HG03469 (cell line): Measurements from ENCODE around the gene A4GALT.
"Not testable (repeated sequence)": the region's sequence is repeated elsewhere in the genome, so short reads cannot be mapped to it uniquely, and the experiment has no call there.

ENCODE experiments used
- ATAC-seq: cut with Tn5 transposase; IDR thresholded peaks from one replicate; pipeline ENCODE4 v1.9.1; 2021; ENCODE audit warnings: mild to moderate bottlenecking, moderate library complexity, moderate number of reproducible peaks; ENCODE audit not compliant: unreplicated experiment

The A4GALT gene

DNA sequence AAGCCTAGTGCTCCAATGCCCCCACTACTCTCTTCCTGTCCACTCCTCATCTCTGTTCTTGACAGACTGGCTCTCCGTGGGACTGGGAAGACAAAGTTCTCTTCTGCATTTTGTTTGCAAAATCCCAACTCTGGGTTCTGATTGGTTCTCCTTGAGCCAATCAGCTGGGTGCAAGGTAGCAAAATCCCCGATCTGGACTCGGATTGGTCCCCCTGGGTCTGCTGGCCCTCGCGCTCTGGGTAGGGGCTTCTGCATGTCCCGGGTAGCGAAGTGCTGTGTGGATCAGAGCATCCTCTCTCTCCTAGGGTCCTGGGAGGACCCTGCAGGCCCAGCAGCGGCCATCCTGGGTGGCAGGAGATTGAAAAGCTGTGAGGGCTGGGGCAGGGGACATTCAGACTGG lies 22.3 kb upstream of the A4GALT start:
- no peak for ATAC-seq

GRCh38 chr22:42740320-42740719 lies 19.6 kb upstream of the A4GALT start:
- ATAC-seq, result not testable (repeated sequence)

DNA sequence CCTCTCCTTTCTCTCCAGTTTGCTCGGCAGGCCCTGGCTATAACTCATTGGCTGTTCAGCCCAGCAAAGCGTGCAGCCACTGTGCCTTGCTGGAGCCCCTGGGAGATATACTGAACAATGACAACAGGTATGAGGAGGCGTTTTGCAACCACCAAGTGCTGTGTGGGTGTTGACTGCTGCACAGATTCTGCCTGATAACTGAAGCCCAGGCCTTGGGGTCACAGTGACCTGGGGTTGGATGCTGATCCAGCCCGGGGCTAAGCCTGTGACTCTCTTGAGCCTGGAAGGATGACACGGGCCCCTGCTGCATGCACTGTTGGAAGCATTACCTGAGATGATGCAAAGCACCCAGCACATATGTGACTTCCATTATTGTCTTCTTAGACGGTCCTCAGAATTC lies 13.7 kb upstream of the A4GALT start:
- ATAC-seq, result no peak

DNA sequence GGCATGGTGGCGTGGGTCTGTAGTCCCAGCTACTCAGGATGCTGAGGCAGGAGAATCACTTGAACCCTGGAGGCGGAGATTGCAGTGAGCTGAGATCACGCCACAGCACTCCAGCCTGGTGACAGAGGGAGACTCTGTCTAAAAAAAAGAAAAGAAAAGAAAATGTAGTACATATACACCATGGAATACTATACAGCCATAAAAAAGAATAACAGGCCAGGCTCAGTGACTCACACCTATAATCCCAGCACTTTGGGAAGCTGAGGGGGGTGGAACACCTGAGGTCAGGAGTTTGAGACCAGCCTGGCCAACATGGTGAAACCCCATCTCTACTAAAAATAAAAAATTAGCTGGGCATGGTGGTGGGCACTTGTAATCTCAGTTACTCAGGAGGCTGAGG lies 12.7 kb upstream of the A4GALT start:
- ATAC-seq, result not testable (repeated sequence)

- no peak for ATAC-seq
Measured at GRCh38 chr22:42732081-42732480, 11.4 kb upstream of the A4GALT start.

DNA sequence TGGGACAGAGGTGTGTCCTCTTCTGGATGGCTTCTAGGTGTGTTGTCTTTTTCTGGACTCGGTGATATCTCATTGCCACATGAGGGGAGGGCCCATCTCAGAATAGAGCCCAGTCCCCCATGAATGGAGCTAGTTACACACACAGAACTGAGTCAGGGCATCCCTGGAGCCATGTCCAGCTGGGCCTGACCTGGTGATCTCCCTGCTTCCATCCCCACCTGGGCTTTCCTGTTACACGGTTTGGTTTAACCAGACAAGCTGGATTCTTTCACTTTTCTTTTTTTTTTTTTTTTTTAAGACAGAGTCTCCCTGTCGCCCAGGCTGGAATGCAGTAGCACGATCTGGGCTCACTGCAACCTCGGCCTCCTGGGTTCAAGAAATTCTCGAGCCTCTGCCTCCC lies 6.1 kb upstream of the A4GALT start:
- ATAC-seq, result no peak

DNA sequence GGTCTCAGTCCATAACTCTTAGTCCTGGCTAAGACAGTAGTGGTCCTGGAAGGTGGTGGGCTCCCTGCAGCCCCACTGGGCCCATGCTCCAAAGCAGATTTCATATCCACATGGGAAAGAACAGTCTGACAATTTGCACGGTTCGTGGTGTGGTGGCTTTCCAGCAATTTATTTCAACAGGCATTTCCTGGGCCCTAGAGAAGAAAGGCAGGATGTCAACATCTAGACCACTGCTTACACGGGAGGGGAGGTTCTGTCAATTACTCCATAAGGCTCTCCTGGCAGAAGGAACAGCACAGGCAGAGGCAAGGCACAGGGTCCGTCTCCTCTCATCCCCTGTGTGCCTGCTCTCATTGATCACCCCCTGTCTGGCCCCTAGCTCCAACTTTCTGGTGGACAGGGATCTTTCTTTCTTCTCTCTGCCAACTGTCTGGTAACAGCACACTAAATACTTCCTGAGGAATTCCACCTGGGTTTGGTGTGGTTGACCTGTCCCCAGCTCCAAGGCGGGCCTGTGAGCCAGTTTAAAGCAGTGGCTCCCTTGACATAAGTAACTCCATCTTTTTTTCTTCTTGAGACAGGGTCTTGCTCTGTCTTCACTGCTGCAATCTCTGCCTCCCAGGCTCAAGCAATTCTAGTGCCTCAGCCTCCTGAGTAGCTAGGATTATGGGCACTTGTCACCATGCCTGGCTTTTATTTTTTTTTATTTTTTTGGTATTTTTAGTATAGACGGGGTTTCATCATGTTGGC lies 5.1 kb upstream of the A4GALT start:
- ATAC-seq, result no peak

DNA sequence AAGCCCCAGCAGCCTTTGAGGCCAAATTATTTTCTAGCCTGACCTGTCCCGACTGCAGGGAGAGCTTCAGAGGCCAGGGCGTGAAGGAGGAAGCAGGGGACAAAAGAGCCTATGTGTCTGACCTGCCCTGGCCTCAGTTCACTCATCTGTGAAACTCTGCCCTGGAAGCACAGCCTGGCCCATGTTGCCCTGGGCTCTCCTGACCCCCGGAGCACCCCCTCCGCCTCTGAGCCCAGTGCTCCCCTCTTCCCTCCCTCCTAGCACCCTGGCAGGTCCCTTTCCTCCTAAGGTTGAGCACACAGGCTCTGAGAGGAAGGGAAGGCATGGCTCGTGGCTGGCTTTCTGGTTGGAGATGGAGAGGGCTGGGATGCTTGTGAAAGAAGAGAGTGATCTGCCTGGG lies 3.4 kb upstream of the A4GALT start:
- no peak for ATAC-seq

- ATAC-seq, result no peak
Measured at GRCh38 chr22:42721045-42721434, 370 bp upstream of the A4GALT start.

- no peak for ATAC-seq
Measured at GRCh38 chr22:42719656-42720262, 911 bp downstream of the A4GALT start.

DNA sequence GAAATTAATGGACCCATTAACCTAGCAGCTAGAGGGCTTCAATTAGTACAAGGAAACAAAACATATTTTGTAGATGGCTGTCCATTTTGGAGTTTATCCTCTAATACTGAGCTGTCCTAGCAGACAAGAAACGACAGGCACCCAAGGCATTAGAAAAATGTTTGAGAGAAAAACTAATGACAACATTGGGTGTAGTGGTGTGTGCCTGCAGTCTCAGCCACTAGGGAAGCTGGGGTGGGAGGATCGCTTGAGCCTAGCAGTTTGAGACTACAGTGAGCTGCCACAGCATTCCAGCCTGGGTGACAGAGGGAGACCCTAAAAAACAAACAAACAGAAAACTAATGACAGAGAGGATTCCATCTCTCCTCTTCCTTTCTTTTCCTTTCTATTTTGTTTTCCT lies 1.5 kb downstream of the A4GALT start:
- ATAC-seq, result no peak

DNA sequence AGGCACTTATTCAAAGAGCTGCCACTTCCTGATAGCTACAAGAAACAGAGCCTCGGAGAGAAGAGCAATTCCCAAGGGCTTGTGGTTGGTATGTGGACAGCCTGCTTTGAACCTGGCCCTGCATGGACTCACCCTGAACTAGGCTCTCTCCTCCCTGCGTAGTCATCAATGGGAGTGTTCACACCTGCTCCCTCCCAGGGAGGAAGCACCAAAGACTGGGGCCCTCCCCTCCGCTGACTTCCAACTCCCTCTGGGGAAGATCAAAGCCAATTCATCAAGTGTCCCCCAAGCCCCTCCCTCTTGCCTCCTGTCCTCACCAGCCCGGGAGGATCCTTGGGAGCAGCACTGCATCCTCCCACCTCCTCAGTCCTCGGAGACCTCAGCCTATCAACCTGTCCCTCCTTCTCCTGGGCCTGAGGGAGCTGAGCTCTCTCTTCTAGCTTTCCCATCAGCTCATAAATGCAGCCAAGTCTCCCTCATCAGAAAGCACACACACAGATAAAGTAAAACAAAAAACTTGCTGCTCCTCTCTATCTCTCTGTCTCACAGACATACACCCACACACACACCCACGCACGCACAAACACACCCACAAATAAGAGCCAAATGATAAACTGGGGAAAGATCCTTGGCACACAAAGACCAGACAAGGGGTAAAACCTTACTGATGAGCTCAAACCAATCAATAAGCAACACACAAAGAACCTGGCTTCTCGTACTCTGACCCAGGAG lies 3.3 kb downstream of the A4GALT start:
- no peak for ATAC-seq

GRCh38 chr22:42716649-42717127 lies 4.0 kb downstream of the A4GALT start:
- peak; percentile 48 for ATAC-seq

DNA sequence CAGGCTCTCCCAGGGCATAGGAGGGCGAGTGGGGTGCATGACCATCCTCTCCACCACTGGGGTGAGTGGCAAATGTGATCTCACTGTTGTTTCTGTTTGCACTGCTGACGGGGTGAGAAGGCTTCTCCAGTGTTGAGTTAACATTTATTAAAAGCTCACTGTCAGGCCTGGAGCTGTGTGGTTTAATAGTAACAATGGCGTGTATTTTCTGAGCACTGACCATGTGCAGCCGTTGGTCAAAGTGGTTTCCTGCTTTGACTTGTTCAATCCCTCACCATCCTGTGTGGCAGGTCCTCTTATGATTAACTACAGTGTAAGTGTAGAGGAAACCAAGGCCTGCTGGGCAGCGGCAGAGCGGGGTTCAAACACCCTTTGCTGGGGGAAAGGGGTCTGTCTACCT lies 4.4 kb downstream of the A4GALT start:
- ATAC-seq, result no peak

GRCh38 chr22:42714768-42715390 lies 5.8 kb downstream of the A4GALT start:
- ATAC-seq, result no peak

DNA sequence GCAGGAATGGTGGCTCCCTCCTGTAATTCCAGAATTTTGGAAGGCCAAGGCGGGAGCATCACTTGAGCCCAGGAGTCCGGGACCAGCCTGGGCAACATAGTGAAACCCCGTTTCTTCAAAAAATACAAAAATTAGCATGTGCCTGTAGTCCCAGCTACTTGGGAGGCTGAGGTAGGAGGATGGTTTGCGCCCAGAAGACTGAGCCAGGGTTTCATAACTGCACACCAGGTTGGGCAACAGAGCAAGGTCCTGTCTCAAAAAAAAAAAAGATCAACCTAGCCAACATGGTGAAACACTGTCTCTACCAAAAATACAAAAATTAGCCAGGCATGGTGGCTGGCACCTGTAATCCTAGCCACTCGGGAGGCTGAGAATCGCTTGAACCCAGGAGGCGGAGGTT lies 6.4 kb downstream of the A4GALT start:
- ATAC-seq, result no peak

GRCh38 chr22:42711895-42712837 lies 8.5 kb downstream of the A4GALT start:
- ATAC-seq, result no peak

- no peak for ATAC-seq
Measured at GRCh38 chr22:42711281-42711731, 9.4 kb downstream of the A4GALT start.

DNA sequence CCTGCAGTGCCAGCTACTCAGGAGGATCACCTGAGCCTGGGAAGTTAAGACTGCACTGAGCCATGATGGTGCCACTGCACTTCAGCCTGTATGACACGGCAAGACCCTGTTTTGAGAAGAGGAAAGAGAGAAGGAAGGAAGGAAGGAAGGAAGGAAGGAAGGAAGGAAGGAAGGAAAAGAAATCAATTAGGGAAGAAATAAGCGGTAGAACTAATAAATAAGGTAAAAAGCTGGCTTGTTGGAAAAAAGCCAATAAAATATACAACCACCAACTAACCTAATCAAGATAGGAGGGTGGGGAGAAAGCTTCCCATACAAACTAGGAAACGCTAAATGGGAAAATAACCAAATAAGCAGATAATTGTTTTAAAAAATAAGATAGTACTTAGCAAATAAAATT lies 12.3 kb downstream of the A4GALT start:
- no peak for ATAC-seq

DNA sequence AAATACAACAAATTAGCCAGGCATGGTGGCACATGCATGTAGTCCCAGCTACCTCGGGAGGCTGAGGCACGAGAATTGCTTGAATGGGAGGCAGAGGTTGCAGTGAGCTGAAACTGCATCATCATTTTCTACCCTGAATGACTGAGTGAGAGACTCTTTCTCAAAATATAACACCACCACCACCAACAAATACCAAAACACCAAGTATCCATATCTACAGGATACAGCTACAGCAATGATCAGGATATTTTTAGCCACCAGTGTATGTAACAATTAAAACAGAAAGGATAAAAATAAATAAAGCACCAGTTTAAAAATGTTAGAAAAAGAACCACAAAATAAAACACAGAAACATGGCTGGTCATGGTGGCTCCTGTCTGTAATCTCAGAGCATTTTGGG lies 13.2 kb downstream of the A4GALT start:
- no peak for ATAC-seq
